Endodermal cell (in vitro differentiated cells): ENCODE results near the gene DCTD. TPM values are rescaled to one million over a fixed set of nuclear protein-coding genes. Genes with fewer than 3 reads are reported as not detected.

Source experiments
- DNase-seq: peaks from one replicate; pipeline ENCODE4 v3.0.0-alpha.2; 2017
- H3K27ac ChIP-seq: 2 replicates; pipeline ENCODE4 v1.5.1; 2013; ENCODE audit warnings: mild to moderate bottlenecking, low read depth, low read length, moderate library complexity
- H3K27me3 ChIP-seq: 2 replicates; pipeline ENCODE4 v1.6.1; 2013; ENCODE audit warnings: mild to moderate bottlenecking, low read length, moderate library complexity; ENCODE audit not compliant: insufficient read depth, control insufficient read depth, poor library complexity, severe bottlenecking
- H3K36me3 ChIP-seq: 2 replicates; pipeline ENCODE4 v1.7.0; 2013; ENCODE audit warnings: mild to moderate bottlenecking, low read length, moderate library complexity; ENCODE audit not compliant: control insufficient read depth, insufficient read depth
- H3K4me1 ChIP-seq: one replicate; pipeline ENCODE4 v1.7.0; 2013; ENCODE audit warnings: low read length; ENCODE audit not compliant: control insufficient read depth, insufficient read depth
- H3K4me3 ChIP-seq: 2 replicates; pipeline ENCODE4 v1.5.1; 2013; ENCODE audit warnings: mild to moderate bottlenecking, low read length, moderate library complexity
- H3K9ac ChIP-seq: 2 replicates; pipeline ENCODE4 v1.6.1; 2013; ENCODE audit warnings: mild to moderate bottlenecking, low read length, moderate library complexity; ENCODE audit not compliant: poor library complexity, severe bottlenecking; ENCODE audit errors: extremely low read depth
- H3K9me3 ChIP-seq: 2 replicates; pipeline ENCODE4 v1.6.1; 2013; ENCODE audit warnings: mild to moderate bottlenecking, low read length, moderate library complexity; ENCODE audit not compliant: control insufficient read depth
- H3K27ac Mint-ChIP-seq: 2 replicates; pipeline ENCODE4 v1.8.0; 2020; ENCODE audit warnings: mixed read lengths
- H3K27me3 Mint-ChIP-seq: 2 replicates; pipeline ENCODE4 v1.8.0; 2021; ENCODE audit warnings: mild to moderate bottlenecking, mixed read lengths; ENCODE audit not compliant: insufficient read depth
- H3K36me3 Mint-ChIP-seq: 2 replicates; pipeline ENCODE4 v1.8.0; 2020; ENCODE audit warnings: low read depth, mixed read lengths
- H3K4me1 Mint-ChIP-seq: 2 replicates; pipeline ENCODE4 v1.8.0; 2020; ENCODE audit warnings: mixed read lengths
- H3K4me3 Mint-ChIP-seq: 2 replicates; pipeline ENCODE4 v1.8.0; 2020; ENCODE audit warnings: mild to moderate bottlenecking, moderate library complexity, mixed read lengths
- H3K9me3 Mint-ChIP-seq: 2 replicates; pipeline ENCODE4 v1.8.0; 2020; ENCODE audit warnings: mild to moderate bottlenecking, mixed read lengths
- CTCF ChIP-seq: fragments of 200-600 bp; sonication (generic); conservative IDR thresholded peaks from 2 replicates; pipeline ENCODE4 v1.5.0; 2021; ENCODE audit warnings: antibody characterized with exemption, mild to moderate bottlenecking
- WGBS, 2 experiments: methylation state at CpG; one replicate each; pipeline versions ENCODE4 v1.1.5 to v1.1.7; 2013; ENCODE audit warnings: missing lambda C conversion rate in 2 of 2, mixed read lengths in 1 of 2; ENCODE audit not compliant: insufficient coverage in 1 of 2, insufficient read length in 1 of 2; 5-methylcytosine and 5-hydroxymethylcytosine counted together
- total RNA-seq, 2 donors: library from RNA; stranded (reverse); fragmentation: NEBNext Ultra II Directional in 1 of 2; extraction: Animal tissue kit (Norgen Biotek cat#: 25700) in 1 of 2; gene quantifications; 2 replicates in 1 of 2; 3 replicates in 1 of 2; pipeline ENCODE4 v1.2.1, GENCODE V29; 2021

The DCTD gene
- total RNA-seq, 2 donors from 2014 or later, result 104 to 111 TPM

GRCh38 chr4:182884040-182884439 is 33.1 kb downstream of the DCTD start:
- no peaks in the 10 kb centered on the region for H3K4me1 Mint-ChIP-seq
- Histone ChIP-seq H3K27ac (no peak overlapping the region), H3K4me1 (no peaks in the 10 kb centered on the region), H3K27me3 (no peaks in the 10 kb centered on the region), H3K36me3 (peaks cover 57% of the 10 kb centered on the region), H3K4me3 (no peak overlapping the region), H3K9me3 (peaks cover 35% of the 10 kb centered on the region), H3K9ac (no peak overlapping the region)
- no peak overlapping the region for H3K27ac Mint-ChIP-seq
- H3K4me3 Mint-ChIP-seq, result no peak overlapping the region
- 94 to 100% methylated on average over 3 of the region's 3 CpGs for WGBS, 2 experiments
- DNase-seq, result no peak
- TF ChIP-seq CTCF, result no peak
- peaks cover 69% of the 10 kb centered on the region for H3K36me3 Mint-ChIP-seq
- H3K9me3 Mint-ChIP-seq, result peaks cover 33% of the 10 kb centered on the region
- H3K27me3 Mint-ChIP-seq, result no peaks in the 10 kb centered on the region

- H3K27ac Mint-ChIP-seq, result no peak overlapping the region
- H3K4me1 Mint-ChIP-seq, result peaks cover 4% of the 10 kb centered on the region
- no peak for TF ChIP-seq CTCF
- no peak for DNase-seq
- H3K27me3 Mint-ChIP-seq, result no peaks in the 10 kb centered on the region
- Histone ChIP-seq H3K4me3 (peak overlapping the region; percentile 6), H3K27me3 (no peaks in the 10 kb centered on the region), H3K4me1 (no peaks in the 10 kb centered on the region), H3K36me3 (peaks cover 50% of the 10 kb centered on the region), H3K9ac (no peak overlapping the region), H3K9me3 (peaks cover 35% of the 10 kb centered on the region), H3K27ac (no peak overlapping the region)
- H3K4me3 Mint-ChIP-seq, result no peak overlapping the region
- 96 to 97% methylated on average over 8 of the region's 8 CpGs for WGBS, 2 experiments
- H3K9me3 Mint-ChIP-seq, result peaks cover 33% of the 10 kb centered on the region
- H3K36me3 Mint-ChIP-seq, result peaks cover 62% of the 10 kb centered on the region
These were observed 33.8 kb downstream of the DCTD start for GRCh38 chr4:182883351-182883750.

DNA sequence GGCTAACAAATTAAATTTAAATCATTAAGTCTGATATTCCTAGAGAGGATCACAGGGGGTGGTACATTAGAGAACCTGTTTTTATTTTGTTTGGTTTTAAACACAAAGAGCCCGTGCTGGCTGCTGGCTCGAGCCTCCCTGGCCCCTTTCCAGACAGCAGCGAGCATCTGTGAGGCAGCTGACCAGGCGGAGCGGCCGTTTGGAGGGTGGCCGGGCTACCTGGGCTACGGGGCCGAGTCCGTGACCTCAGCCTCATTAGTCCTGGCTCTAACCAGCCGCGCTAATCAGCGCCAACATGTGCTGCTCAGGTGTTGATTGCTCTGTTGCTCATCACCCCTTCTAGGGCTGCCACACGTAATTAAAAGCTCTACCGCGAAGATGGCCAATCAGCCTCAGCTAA is 35.3 kb downstream of the DCTD start:
- H3K27ac ChIP-seq, result no peak overlapping the region
- peaks cover 37% of the 10 kb centered on the region for H3K9me3 Mint-ChIP-seq
- H3K4me1 ChIP-seq, result no peaks in the 10 kb centered on the region
- peaks cover 52% of the 10 kb centered on the region for H3K36me3 Mint-ChIP-seq
- H3K4me1 Mint-ChIP-seq, result peaks cover 14% of the 10 kb centered on the region
- no peak overlapping the region for H3K9ac ChIP-seq
- no peaks in the 10 kb centered on the region for H3K27me3 ChIP-seq
- H3K27me3 Mint-ChIP-seq, result no peaks in the 10 kb centered on the region
- TF ChIP-seq CTCF, result no peak
- DNase-seq, result no peak
- peaks cover 35% of the 10 kb centered on the region for H3K9me3 ChIP-seq
- WGBS, 2 experiments, result 94 to 95% methylated on average over 16 of the region's 16 CpGs
- H3K4me3 Mint-ChIP-seq, result no peak overlapping the region
- no peak overlapping the region for H3K27ac Mint-ChIP-seq
- H3K4me3 ChIP-seq, result no peak overlapping the region
- peaks cover 39% of the 10 kb centered on the region for H3K36me3 ChIP-seq
